Measurements from ENCODE around the gene C1orf74.

- TF ChIP-seq BHLHE40 (IDR thresholded peaks at IDR 0.05; ENCODE audit: borderline replicate concordance) (no peak), NFRKB (IDR thresholded peaks at IDR 0.05) (no peak), FOXA1 (IDR thresholded peaks at IDR 0.05) (no peak), L3MBTL2 (conservative IDR thresholded peaks at IDR 0.05) (no peak)
These were observed 6.8 kb downstream of the C1orf74 start for GRCh38 chr1:209777587-209777986.
